ENCODE measurements around the gene FKBP4.

FKBP4 gene

GRCh38 chr12:2813214-2814185 is 18.7 kb downstream of the FKBP4 start:
- DNase-seq (ENCODE audit: low read depth), result peak; percentile 47

DNA sequence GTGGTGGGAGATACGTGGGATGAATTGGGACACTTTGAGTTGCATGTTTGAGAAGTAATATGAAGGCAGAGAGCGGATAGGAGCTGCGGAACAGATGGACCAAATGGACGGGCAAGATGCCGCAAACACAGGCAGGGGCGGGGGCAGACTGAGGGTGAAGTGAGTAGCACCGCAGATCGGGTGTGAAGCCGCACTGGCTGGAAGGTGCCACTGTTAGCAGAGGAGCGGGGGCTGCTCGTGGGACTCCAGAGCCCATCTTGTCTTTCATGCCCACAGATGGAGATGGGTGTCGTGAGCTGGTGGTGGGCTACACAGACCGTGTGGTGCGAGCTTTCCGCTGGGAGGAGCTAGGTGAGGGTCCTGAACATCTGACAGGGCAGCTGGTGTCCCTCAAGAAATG is 25.0 kb downstream of the FKBP4 start:
- DNase-seq (ENCODE audit: low read depth), result no peak

- DNase-seq (ENCODE audit: low read depth), result no peak
Measured at GRCh38 chr12:2820432-2820831, 25.7 kb downstream of the FKBP4 start.

GRCh38 chr12:2823483-2823882 is 28.7 kb downstream of the FKBP4 start:
- DNase-seq (ENCODE audit: low read depth), result no peak

DNA sequence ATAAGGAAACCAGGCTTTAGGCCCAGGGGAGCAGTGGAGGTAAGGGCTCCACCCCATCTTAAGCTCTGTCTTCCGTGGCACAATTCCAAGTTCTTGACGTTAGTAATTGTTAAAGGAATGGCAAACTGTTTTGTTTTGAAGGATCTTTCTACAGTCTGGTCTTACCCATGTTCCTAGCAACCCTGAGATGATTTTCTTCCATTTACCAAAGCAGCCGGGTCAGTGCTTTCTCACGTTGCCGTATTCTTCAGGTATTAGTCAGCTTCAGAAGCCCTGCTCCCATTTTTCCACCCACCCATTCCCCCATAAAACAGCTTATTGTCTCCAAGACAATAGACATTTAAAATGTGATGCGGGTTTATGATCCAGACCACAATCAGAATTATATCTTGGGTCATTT is 29.8 kb downstream of the FKBP4 start:
- no peak for DNase-seq (ENCODE audit: low read depth)

DNA sequence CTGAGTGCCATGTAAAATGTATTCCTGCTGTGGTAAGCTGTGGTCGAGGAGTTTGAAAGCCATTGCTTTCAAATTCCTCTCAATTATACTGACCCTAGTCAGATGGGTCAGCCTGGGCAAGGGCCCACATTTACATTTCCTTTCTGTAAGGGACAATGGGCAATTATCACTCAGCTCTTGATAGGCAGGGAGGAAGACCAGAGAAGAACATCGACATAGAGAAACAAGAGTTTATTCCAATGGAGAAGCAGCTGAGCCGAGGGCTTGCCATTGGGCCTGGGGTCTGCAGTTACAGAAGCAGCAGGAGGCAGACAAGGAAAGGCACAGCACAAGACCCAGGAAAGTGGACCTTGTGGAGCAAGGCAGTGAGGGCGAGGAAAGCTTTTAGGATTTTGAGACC is 30.4 kb downstream of the FKBP4 start:
- DNase-seq (ENCODE audit: low read depth), result no peak

DNA sequence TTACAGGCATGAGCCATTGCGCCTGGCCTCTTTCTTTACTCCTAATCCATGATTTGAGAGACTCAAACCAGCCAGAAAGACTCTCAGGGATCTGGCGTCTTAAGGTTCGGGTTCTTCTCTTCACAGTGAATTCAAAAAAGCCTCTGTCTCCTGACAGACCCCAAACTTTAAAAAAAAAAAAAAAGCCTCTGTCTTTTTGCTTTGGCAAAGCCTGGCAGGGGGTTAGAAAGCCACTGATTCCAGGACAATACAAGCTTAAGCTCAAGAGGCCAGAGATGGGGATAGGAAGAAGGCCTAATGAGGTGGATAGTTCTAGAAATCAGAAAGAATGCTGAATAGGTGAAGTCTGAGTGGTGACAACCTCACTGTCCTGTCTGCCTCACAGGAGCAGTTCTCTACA is 31.3 kb downstream of the FKBP4 start:
- DNase-seq (ENCODE audit: low read depth), result no peak

DNA sequence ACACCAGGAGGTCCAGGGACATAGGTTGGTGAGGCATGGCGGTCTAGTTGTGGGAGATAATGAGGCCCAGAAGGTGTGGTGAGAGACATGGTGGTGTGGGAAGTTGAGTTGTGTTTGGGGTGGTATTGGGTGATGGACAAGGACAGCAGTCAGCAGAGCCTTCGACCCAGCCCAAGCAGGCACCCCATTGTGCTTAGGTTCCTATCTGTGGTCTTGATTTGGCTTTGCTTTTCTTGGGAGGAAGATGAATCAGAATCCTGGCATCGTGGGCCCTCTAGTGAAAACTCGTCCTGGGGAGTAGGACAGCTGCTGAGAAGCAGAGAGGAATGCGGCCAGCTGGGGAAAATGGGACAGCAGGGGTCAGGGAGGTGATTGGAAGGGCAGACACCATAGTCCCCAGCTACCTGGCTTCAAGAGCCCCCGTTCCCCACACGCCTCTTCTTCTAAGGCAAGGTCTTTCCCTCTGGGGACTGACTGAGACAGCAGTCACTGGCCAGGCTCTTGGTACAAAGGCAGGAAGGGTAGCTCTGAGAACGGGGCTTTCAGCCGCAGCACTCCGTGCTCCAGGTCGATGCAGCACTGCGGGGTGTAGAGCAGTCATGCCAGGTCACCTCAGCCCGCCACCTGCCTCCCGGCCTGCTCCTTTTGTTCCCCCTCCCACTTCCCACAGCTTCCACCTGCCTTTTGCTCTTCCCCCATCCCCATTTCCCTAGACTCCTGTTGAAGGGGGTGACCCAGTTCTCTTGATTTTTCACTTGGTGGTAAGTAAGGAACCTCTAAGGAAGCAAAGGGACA is 32.1 kb downstream of the FKBP4 start:
- DNase-seq (ENCODE audit: low read depth), result no peak

DNA sequence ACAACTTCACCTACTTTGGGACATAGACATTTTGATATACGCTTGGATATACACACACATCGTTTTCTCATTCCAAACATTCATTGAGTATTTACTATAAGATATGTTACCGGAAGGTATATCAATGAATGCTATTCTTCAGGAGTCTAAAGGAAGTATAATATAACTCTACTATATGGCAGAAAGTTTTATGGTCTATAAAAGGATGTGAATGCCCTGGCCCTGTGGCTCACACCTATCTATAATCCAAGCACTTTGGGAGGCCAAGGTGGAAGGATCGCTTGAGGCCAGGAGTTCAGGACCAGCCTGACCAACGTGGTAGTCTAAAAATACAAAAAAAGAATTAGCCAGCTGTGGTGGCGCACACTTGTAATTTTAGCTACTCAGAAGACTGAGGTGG is 34.5 kb downstream of the FKBP4 start:
- no peak for DNase-seq (ENCODE audit: low read depth)

GRCh38 chr12:2832550-2833127 is 37.9 kb downstream of the FKBP4 start:
- no peak for DNase-seq (ENCODE audit: low read depth)

DNA sequence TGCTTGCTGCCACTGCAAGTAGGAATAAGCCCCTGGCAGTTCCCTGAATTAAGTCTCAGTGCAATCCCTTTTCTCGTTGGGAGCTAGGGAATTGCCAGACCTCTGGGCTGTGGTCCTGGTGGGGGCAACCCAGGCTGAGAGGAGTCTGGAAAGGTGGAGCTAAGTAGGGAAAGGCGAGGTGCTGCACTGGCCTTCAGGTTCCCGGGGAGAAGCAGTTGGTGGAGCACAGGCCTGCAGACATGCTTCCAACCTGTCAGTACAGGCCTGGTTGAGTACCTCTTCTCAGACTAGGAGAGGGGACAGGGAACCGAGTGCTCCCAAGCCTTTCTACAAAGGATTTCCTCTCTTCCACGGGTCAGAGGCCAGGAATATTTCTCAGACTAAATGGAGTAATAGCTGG is 38.6 kb downstream of the FKBP4 start:
- DNase-seq (ENCODE audit: low read depth), result no peak

- DNase-seq (ENCODE audit: low read depth), result no peak
Measured at GRCh38 chr12:2833810-2834209, 39.0 kb downstream of the FKBP4 start.

- DNase-seq (ENCODE audit: low read depth), result no peak
Measured at GRCh38 chr12:2834581-2835491, 40.1 kb downstream of the FKBP4 start, which contains the start of gene NRIP2. Gene NRIP2 (minus strand): TSS chr12:2835035. CDS start chr12:2834983, 52 bp downstream.

DNA sequence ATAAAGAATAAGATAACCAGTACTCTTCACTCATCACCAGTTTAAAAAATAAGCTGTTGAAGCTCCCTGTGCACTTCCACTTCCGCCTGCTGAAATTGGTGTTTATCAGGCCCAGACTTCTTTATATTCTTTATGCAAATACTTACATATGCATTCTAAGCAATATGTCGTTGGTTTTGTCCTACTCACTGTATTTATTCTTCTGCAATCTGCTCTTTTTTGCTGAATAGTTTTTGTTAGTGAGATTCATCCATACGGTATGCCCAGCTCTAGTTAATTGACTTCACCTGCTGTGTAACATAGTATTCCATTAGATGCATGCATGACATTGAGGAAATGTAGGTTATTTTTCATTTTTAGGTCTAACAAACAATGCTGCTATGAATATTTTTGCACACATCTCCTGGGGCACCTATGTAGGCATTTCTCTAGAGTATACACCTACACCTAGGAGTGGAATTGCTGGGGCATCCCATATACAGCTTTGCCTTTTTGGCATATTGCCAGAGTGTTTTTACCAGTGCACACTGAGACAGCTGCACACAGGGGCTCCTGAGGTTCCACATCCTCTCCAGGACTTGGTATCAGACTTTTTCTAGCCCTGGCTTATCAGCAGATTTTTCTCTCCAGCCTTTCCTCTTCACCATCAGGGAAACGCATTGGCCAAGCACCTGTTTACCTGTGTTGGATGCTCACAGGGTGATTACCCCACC is 41.1 kb downstream of the FKBP4 start:
- DNase-seq (ENCODE audit: low read depth), result no peak

DNA sequence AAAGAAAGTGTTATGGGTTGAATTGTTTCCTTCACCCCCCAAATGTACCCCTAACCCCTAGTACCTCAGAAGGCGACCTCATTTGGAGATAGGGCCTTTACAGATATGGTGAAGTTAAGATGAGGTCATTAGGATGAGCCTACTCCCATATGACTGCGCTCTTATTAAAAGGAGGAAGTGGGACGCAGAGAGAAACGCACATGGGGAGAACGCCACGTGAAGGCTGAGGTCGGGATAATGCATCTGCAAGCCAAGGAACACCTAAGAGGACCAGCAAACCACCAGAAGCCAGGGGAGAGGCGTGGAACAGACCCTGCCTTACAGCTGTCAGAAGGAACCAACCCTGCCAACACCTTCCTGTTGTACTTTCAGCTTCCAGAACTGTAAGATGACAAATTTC is 41.8 kb downstream of the FKBP4 start:
- DNase-seq (ENCODE audit: low read depth), result no peak

DNA sequence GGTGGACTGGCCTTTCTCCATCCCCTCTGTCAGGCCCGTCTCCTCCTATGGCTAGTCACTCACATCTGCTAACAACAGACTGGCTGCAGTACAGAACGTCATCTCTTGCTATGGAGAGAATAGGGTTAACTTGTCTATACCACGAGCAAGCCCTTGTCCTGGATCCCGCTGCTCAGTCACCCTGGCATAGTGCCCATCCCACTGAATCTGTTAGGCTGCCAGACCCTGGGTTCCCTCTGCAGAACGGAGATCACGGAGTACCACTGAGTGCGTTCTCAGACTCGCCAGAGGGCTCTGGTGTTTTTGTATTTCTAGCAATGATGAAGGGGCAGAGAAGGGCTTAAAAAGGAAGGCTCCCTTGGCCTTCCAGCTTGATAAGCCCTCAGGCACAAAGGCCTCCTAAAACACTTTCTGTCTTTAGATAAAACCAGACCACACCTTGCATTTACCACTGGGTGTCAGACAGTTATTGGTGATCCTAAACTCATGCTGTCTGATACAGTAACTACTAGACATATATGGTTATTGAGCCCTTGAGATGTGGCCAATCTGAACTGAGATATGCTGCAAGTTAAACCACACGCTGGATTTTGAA is 46.4 kb downstream of the FKBP4 start:
- no peak for DNase-seq (ENCODE audit: low read depth)

- DNase-seq (ENCODE audit: low read depth), result no peak
Measured at GRCh38 chr12:2842948-2843347, 48.2 kb downstream of the FKBP4 start.

DNA sequence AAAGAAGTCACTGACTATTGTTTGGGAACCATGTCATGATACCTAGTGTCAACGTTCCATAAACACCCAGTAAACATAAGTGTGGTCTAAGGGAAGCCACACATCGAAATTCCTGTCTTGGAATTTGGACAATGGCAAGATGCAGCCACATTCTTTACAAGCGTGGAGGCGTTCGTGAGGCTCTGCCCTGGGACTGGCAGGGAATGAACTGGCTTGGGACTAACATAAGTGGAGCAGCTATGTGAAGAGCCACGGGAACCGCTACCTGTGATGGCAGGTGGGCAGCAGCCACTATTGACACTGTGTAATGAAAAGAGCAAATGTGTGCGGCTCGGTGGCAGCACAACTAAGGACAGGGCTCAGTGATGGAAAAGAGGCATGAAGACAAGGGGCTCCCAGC is 50.0 kb downstream of the FKBP4 start:
- DNase-seq (ENCODE audit: low read depth), result no peak

GRCh38 chr12:2845280-2845679 is 50.5 kb downstream of the FKBP4 start:
- DNase-seq (ENCODE audit: low read depth), result no peak

GRCh38 chr12:2851931-2852330 is 57.2 kb downstream of the FKBP4 start:
- no peak for DNase-seq (ENCODE audit: low read depth)

- DNase-seq (ENCODE audit: low read depth), result peak; percentile 35
Measured at GRCh38 chr12:2853626-2854025, 58.9 kb downstream of the FKBP4 start.

All from GM04504 (cell line).